ENCODE results near the gene PPP1R13B.
"Not testable (repeated sequence)": the region's sequence is repeated elsewhere in the genome, so short reads cannot be mapped to it uniquely, and the experiment has no call there.

The PPP1R13B gene

DNA sequence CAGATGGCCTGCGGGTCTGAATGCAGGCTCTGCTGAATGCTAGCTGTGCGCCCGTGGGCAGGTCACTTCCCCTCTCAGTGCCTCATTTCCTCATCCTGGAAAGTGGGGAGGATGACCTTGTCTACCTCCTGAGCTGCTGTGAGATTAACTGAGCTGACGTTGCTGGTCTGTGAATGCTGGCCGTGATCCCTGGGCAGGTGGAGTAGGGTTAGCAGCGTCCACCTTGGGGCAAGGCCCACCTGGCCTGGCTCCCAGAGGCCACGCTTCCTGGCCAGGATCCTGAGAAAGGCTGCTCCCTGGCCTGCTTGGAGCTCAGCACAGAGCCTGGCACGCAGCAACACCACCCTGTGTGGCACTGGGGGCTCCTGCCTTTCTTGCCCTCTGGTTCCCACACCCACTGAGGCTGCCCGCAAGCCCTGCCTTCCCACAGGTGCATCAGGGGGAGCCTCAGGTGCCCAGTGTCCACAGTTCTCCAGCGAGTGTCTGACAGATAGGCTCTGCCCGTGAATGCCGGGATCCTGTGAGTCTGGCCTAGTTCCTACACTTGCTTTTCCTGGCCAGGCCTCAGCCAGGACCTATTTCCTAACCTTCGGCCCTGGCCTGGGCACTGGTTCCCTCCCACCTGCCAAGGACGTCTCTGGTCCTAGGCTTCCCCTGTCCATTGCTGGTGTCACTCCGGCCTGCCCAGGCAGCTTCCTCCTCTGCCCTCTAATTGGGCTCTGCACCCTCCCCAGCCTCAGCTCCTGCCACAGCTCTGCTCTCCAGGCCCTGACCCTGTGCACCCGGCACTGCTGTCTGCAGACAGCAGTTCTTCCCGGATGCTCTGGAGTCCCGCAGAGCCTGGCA is 43.7 kb upstream of the PPP1R13B start:
- H3K27ac ChIP-seq, result peak overlapping the region in 1 of 2 donors; percentile 35
- TF ChIP-seq, protein P1, sequence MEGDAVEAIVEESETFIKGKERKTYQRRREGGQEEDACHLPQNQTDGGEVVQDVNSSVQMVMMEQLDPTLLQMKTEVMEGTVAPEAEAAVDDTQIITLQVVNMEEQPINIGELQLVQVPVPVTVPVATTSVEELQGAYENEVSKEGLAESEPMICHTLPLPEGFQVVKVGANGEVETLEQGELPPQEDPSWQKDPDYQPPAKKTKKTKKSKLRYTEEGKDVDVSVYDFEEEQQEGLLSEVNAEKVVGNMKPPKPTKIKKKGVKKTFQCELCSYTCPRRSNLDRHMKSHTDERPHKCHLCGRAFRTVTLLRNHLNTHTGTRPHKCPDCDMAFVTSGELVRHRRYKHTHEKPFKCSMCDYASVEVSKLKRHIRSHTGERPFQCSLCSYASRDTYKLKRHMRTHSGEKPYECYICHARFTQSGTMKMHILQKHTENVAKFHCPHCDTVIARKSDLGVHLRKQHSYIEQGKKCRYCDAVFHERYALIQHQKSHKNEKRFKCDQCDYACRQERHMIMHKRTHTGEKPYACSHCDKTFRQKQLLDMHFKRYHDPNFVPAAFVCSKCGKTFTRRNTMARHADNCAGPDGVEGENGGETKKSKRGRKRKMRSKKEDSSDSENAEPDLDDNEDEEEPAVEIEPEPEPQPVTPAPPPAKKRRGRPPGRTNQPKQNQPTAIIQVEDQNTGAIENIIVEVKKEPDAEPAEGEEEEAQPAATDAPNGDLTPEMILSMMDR (IDR thresholded peaks at IDR 0.05), result no peak
- peak; percentile 64 for DNase-seq (ENCODE audit: low spot score)
- no peak overlapping the region for H3K4me3 ChIP-seq

DNA sequence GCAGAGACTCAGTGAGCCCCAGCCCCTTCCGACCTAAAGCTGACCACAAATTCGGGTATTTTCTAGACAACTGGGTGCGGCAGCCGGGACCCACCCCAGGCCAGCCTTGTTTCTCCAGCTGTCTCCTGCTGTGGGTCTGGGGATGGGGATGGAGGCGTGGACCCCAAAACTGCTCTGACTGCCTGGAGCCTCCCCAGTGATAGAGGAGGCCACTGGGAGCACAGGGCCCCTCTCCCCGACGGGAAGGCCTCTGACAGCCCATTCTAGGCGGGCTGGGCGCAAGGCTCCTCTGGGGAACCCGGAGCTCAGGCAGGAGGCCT is 42.6 kb upstream of the PPP1R13B start:
- Histone ChIP-seq H3K4me3 (no peak overlapping the region), H3K27ac (no peak overlapping the region)
- TF ChIP-seq, protein P1 (IDR thresholded peaks at IDR 0.05), result no peak
- DNase-seq (ENCODE audit: low spot score), result peak; percentile 67

GRCh38 chr14:103889313-103890051 is 42.1 kb upstream of the PPP1R13B start:
- TF ChIP-seq, protein P1 (IDR thresholded peaks at IDR 0.05), result no peak
- DNase-seq (ENCODE audit: low spot score), result peak; percentile 71
- Histone ChIP-seq H3K4me3 (no peak overlapping the region), H3K27ac (no peak overlapping the region)

DNA sequence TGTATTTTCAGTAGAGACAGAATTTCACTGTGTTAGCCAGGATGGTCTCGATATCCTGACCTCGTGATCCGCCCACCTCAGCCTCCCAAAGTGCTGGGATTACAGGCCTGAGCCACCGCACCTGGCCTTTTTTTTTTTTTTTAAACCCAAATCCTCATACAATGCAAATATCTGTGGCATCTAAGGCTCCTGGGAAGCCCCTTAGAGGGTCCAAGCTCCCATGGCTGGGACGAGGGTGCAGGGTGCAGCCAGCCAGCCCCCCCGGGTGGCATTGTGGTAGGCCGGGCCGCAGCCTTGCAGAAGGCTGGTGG is 41.6 kb upstream of the PPP1R13B start:
- H3K4me3 ChIP-seq; DNase-seq (ENCODE audit: low spot score); H3K27ac ChIP-seq: not testable (repeated sequence)

- peak; percentile 56 for DNase-seq (ENCODE audit: low spot score)
- Histone ChIP-seq H3K4me3 (no peak overlapping the region), H3K27ac (no peak overlapping the region)
- TF ChIP-seq, protein P1 (IDR thresholded peaks at IDR 0.05), result no peak
These were observed 40.3 kb upstream of the PPP1R13B start for GRCh38 chr14:103887557-103888115.

DNA sequence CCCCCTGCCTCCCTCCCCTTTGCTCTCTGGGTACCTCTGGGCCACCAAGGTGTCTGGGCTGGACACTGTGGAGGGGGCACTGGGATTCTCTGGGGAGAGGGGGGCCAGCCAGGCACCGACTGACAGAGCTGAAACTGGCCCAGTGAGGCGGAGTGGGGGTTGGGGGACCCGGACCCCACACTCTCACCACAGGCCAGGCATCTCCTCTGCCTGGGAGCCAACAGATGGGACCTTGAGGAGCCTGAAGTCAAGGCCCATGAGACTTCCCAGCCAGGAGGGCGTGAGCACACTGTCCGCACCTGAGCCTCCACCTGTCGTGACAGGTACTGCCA is 39.8 kb upstream of the PPP1R13B start:
- TF ChIP-seq, protein P1 (IDR thresholded peaks at IDR 0.05), result no peak
- Histone ChIP-seq H3K4me3 (no peak overlapping the region), H3K27ac (no peak overlapping the region)
- peak; percentile 65 for DNase-seq (ENCODE audit: low spot score)

DNA sequence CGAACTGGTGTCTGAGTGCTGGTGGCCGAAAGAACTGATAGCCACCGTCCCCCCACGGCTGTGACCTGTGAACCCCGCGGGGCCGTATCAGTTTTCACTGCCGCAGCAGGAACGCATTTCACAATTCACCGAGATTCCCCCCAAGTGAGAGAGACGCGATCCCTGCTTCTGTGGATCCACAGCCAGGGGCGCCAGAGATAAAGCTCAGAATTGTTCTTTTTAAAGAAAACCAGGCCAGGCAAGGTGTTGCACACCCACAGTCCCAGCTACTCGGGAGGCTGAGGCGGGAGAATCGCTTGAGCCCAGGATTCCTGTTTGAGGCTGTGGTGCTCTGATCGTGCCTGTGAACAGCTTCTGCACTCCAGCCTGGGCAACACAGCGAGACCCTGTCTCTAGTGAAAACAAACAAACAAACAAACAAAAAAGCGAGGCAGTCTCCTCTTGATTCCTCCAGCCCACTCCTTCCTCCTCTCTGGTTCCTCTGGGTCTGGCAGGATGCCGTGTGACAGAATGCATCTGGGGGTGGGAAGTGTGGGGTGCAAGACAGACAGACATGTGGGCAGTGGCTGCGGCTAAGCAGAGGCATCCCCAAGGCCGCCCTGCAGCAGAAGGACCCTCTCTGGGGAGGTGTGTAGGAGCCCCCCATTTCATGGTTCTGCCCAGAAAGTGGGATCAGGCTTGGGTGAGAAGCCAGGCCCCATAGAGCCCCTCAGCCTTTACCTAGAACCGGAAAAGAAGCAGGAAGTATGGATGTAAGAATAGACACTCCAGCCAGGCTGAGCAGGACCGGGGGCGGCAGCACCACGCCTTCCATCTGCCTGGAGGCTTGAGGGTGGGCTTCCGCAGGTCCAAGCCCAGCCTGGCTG is 39.2 kb upstream of the PPP1R13B start:
- peak; percentile 64 for DNase-seq (ENCODE audit: low spot score)
- H3K27ac ChIP-seq, result no peak overlapping the region

More for the DNA sequence above, 39.2 kb upstream of the PPP1R13B start:
- no peak overlapping the region for H3K4me3 ChIP-seq
- TF ChIP-seq, protein P1 (IDR thresholded peaks at IDR 0.05), result no peak

All from coronary artery (tissue), 2 donors.